WTC11 (cell line): ENCODE data around the gene KATNA1. TPM values are rescaled to one million over a fixed set of nuclear protein-coding genes. Genes with fewer than 3 reads are reported as not detected.
A peak's percentile ranks its signal among the peaks of the same experiment; 100 is the strongest.

Experiments
- ATAC-seq: fragments of 200-7000 bp; cut with Tn5 transposase; 2 replicates; pipeline ENCODE4 v1.10.0; 2021; ENCODE audit warnings: mild to moderate bottlenecking, moderate library complexity
- CTCF ChIA-PET: fragments of 300-600 bp; sonication (Branson Sonifier 250); formaldehyde crosslinking; loops from one replicate; lab custom pipeline; 2021; ENCODE audit warnings: antibody characterized with exemption; lab: Charles Lee
- POLR2A ChIA-PET: fragments of 350-600 bp; sonication (Branson Sonifier 250); formaldehyde crosslinking; loops from one replicate; lab custom pipeline; 2021; ENCODE audit warnings: antibody characterized with exemption; lab: Charles Lee
- DNase-seq: peaks from one replicate; pipeline ENCODE4 v3.0.0; 2021; ENCODE audit warnings: low spot score
- H3K27ac Mint-ChIP-seq: 2 replicates; pipeline ENCODE4 v1.8.0; 2021; ENCODE audit warnings: mixed read lengths
- H3K27me3 Mint-ChIP-seq: 2 replicates; pipeline ENCODE4 v1.8.0; 2021; ENCODE audit warnings: low read depth, mild to moderate bottlenecking, moderate library complexity, mixed read lengths
- H3K36me3 Mint-ChIP-seq: 2 replicates; pipeline ENCODE4 v1.8.0; 2021; ENCODE audit warnings: mixed read lengths
- H3K4me1 Mint-ChIP-seq: 2 replicates; pipeline ENCODE4 v1.8.0; 2022; ENCODE audit warnings: mixed read lengths
- H3K4me3 Mint-ChIP-seq: 2 replicates; pipeline ENCODE4 v1.8.0; 2021; ENCODE audit warnings: mild to moderate bottlenecking, moderate library complexity, mixed read lengths
- H3K9me3 Mint-ChIP-seq: 2 replicates; pipeline ENCODE4 v1.8.0; 2021; ENCODE audit warnings: mixed read lengths
- ATF1 ChIP-seq: sonication (generic); formaldehyde crosslinking; IDR thresholded peaks from 2 replicates; pipeline ENCODE4 v1.8.1; 2023; ENCODE audit warnings: mild to moderate bottlenecking, moderate library complexity, missing genetic modification reagents
- ATF6 ChIP-seq: sonication (generic); formaldehyde crosslinking; IDR thresholded peaks from 2 replicates; pipeline ENCODE4 v1.8.1; 2023; ENCODE audit warnings: mild to moderate bottlenecking, missing genetic modification reagents
- CDX4 ChIP-seq: fragments of 250-450 bp; sonication (Bioruptor Pico); IDR thresholded peaks from 2 replicates; pipeline ENCODE4 v1.9.0; 2021; ENCODE audit warnings: moderate library complexity, mild to moderate bottlenecking, inconsistent platforms, borderline replicate concordance
- CREB1 ChIP-seq: sonication (generic); formaldehyde crosslinking; IDR thresholded peaks from 2 replicates; pipeline ENCODE4 v1.8.0; 2023; ENCODE audit warnings: mild to moderate bottlenecking, missing genetic modification reagents
- E2F5 ChIP-seq: sonication (generic); formaldehyde crosslinking; IDR thresholded peaks from 2 replicates; pipeline ENCODE4 v1.8.1; 2022; ENCODE audit warnings: mild to moderate bottlenecking, moderate library complexity, missing genetic modification reagents
- ELF4 ChIP-seq: sonication (generic); formaldehyde crosslinking; IDR thresholded peaks from 2 replicates; pipeline ENCODE4 v1.8.1; 2022; ENCODE audit warnings: low read depth, mild to moderate bottlenecking, moderate library complexity, missing genetic modification reagents
- EMX1 ChIP-seq: fragments of 250-450 bp; sonication (Bioruptor Pico); IDR thresholded peaks from 2 replicates; pipeline ENCODE4 v1.8.0; 2021; ENCODE audit warnings: mild to moderate bottlenecking
- ERG ChIP-seq: fragments of 250-450 bp; sonication (Bioruptor Pico); IDR thresholded peaks from 2 replicates; pipeline ENCODE4 v1.8.0; 2021; ENCODE audit warnings: mild to moderate bottlenecking
- FOXK1 ChIP-seq: sonication (generic); formaldehyde crosslinking; IDR thresholded peaks from 2 replicates; pipeline ENCODE4 v1.8.0; 2022; ENCODE audit warnings: mild to moderate bottlenecking, moderate library complexity, missing genetic modification reagents
- HMGA2 ChIP-seq: fragments of 250-450 bp; sonication (Bioruptor Pico); IDR thresholded peaks from 2 replicates; pipeline ENCODE4 v1.4.0; 2021; ENCODE audit warnings: mild to moderate bottlenecking, moderate library complexity
- JAZF1 ChIP-seq: fragments of 250-450 bp; sonication (Bioruptor Pico); IDR thresholded peaks from 2 replicates; pipeline ENCODE4 v1.9.0; 2021; ENCODE audit warnings: moderate library complexity, mild to moderate bottlenecking, inconsistent platforms
- MAX ChIP-seq: sonication (generic); formaldehyde crosslinking; IDR thresholded peaks from 2 replicates; pipeline ENCODE4 v1.8.0; 2022; ENCODE audit warnings: mild to moderate bottlenecking, missing genetic modification reagents
- MLX ChIP-seq: sonication (generic); formaldehyde crosslinking; IDR thresholded peaks from 2 replicates; pipeline ENCODE4 v1.8.1; 2023; ENCODE audit warnings: mild to moderate bottlenecking, missing genetic modification reagents, moderate library complexity
- MXD4 ChIP-seq: fragments of 250-450 bp; sonication (Bioruptor Pico); IDR thresholded peaks from 2 replicates; pipeline ENCODE4 v1.8.0; 2021; ENCODE audit warnings: mild to moderate bottlenecking, moderate library complexity, borderline replicate concordance
- NR1H2 ChIP-seq: sonication (generic); formaldehyde crosslinking; IDR thresholded peaks from 2 replicates; pipeline ENCODE4 v1.9.0; 2021; ENCODE audit warnings: mild to moderate bottlenecking, moderate library complexity, missing genetic modification reagents
- SP1 ChIP-seq: sonication (generic); formaldehyde crosslinking; conservative IDR thresholded peaks from 2 replicates; pipeline ENCODE4 v1.8.1; 2022; ENCODE audit warnings: missing genetic modification reagents
- TEAD1 ChIP-seq: sonication (generic); formaldehyde crosslinking; IDR thresholded peaks from 2 replicates; pipeline ENCODE4 v1.8.0; 2022; ENCODE audit warnings: mild to moderate bottlenecking, missing genetic modification reagents
- TP53 ChIP-seq: sonication (generic); formaldehyde crosslinking; IDR thresholded peaks from 2 replicates; pipeline ENCODE4 v1.8.1; 2023; ENCODE audit warnings: mild to moderate bottlenecking, missing genetic modification reagents
- ZNF138 ChIP-seq: sonication (generic); formaldehyde crosslinking; conservative IDR thresholded peaks from 2 replicates; pipeline ENCODE4 v1.8.1; 2022; ENCODE audit warnings: mild to moderate bottlenecking, moderate library complexity, missing genetic modification reagents
- ZNF532 ChIP-seq: fragments of 250-450 bp; sonication (Bioruptor Pico); IDR thresholded peaks from 2 replicates; pipeline ENCODE4 v1.9.0; 2021; ENCODE audit warnings: mild to moderate bottlenecking, borderline replicate concordance
- total RNA-seq: library from RNA; stranded (reverse); gene quantifications from 3 replicates; pipeline ENCODE4 v1.2.3, GENCODE V29; 2021
- TF ChIP-seq, protein P1 (sequence below): sonication (generic); formaldehyde crosslinking; IDR thresholded peaks from 2 replicates; pipeline ENCODE4 v1.8.1; 2023; ENCODE audit warnings: mild to moderate bottlenecking, moderate library complexity, missing genetic modification reagents
- TF ChIP-seq, protein P2 (sequence below): sonication (generic); formaldehyde crosslinking; IDR thresholded peaks from 2 replicates; pipeline ENCODE4 v1.8.1; 2023; ENCODE audit warnings: mild to moderate bottlenecking, missing genetic modification reagents, moderate library complexity

KATNA1 gene
- total RNA-seq, 1 experiment from 2014 or later = 18.1 TPM

DNA sequence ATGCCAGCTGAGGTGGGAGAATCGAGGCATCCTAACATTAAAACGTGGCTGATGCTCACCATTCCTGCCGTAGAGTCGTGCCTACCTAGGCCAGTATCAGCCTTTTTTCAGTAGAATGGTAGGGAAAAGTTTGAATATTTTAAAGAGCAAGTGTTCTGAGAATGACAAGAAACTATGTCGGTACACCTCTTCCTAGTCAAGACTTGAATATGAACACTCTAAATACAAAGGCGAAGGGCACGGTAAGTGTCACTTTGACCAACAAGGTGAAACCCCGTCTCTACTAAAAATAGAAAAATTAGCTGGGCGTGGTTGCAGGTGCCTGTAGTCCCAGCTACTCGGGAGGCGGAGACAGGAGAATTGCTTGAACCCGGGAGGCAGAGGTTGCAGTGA lies 81.3 kb downstream of the KATNA1 start (continued):
- TF ChIP-seq ZNF532 (CRISPR knock-in tag) (no peak), ATF1 (CRISPR knock-in tag) (no peak), MXD4 (CRISPR knock-in tag) (no peak), EMX1 (CRISPR knock-in tag) (no peak), ERG (no peak)

- Mint-ChIP-seq H3K9me3 (no peaks in the 10 kb centered on the region), H3K36me3 (no peaks in the 10 kb centered on the region), H3K27ac (peak overlapping the region; percentile 88), H3K27me3 (no peaks in the 10 kb centered on the region; the same call in 1 of the 2 replicates), H3K4me3 (peak overlapping the region; percentile 91), H3K4me1 (peaks cover 15% of the 10 kb centered on the region)
- POLR2A ChIA-PET = no interaction called here
- peak; percentile 77 for DNase-seq
- CTCF ChIA-PET = interaction anchor here (0.6 to 1.0 kb wide), 10 partner anchors 18 to 363 kb away, joined by 3 to 7 read pairs (median 3); partner anchors contain the start of gene PPIL4
- ATAC-seq = peak; percentile 39
- TF ChIP-seq ELF4 = 0 out of 2 replicates have a peak, but pooled peaks have one; percentile 69
- no peak for TF ChIP-seq ATF1 (CRISPR knock-in tag)
- no peak for TF ChIP-seq CDX4
- TF ChIP-seq HMGA2 (CRISPR knock-in tag) = no peak
- TF ChIP-seq FOXK1 (CRISPR knock-in tag) = 0 out of 2 replicates have a peak, but pooled peaks have one; percentile 17
- TF ChIP-seq, protein P1, sequence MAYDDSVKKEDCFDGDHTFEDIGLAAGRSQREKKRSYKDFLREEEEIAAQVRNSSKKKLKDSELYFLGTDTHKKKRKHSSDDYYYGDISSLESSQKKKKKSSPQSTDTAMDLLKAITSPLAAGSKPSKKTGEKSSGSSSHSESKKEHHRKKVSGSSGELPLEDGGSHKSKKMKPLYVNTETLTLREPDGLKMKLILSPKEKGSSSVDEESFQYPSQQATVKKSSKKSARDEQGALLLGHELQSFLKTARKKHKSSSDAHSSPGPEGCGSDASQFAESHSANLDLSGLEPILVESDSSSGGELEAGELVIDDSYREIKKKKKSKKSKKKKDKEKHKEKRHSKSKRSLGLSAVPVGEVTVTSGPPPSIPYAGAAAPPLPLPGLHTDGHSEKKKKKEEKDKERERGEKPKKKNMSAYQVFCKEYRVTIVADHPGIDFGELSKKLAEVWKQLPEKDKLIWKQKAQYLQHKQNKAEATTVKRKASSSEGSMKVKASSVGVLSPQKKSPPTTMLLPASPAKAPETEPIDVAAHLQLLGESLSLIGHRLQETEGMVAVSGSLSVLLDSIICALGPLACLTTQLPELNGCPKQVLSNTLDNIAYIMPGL (CRISPR knock-in tag) = peak; percentile 88; the same call in 1 of the 2 replicates
- TF ChIP-seq NR1H2 (CRISPR knock-in tag) = no peak
- no peak for TF ChIP-seq CREB1
- TF ChIP-seq TEAD1 (CRISPR knock-in tag) = no peak
- no peak for TF ChIP-seq TP53 (CRISPR knock-in tag)
- TF ChIP-seq ATF6 (CRISPR knock-in tag) = no peak
- no peak for TF ChIP-seq MLX (CRISPR knock-in tag)
- TF ChIP-seq, protein P2, sequence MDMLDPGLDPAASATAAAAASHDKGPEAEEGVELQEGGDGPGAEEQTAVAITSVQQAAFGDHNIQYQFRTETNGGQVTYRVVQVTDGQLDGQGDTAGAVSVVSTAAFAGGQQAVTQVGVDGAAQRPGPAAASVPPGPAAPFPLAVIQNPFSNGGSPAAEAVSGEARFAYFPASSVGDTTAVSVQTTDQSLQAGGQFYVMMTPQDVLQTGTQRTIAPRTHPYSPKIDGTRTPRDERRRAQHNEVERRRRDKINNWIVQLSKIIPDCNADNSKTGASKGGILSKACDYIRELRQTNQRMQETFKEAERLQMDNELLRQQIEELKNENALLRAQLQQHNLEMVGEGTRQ (CRISPR knock-in tag) = no peak
- no peak for TF ChIP-seq ZNF138
- peak; percentile 64; the same call in 1 of the 2 replicates for TF ChIP-seq E2F5 (CRISPR knock-in tag)
- TF ChIP-seq MXD4 (CRISPR knock-in tag) = no peak
- TF ChIP-seq SP1 (CRISPR knock-in tag) = no peak
- TF ChIP-seq MAX (CRISPR knock-in tag) = peak; percentile 79
- no peak for TF ChIP-seq JAZF1 (CRISPR knock-in tag)
Measured at GRCh38 chr6:149566410-149567193, 81.9 kb downstream of the KATNA1 start.
